Measurements from ENCODE around the gene IMMP1L.

IMMP1L gene

DNA sequence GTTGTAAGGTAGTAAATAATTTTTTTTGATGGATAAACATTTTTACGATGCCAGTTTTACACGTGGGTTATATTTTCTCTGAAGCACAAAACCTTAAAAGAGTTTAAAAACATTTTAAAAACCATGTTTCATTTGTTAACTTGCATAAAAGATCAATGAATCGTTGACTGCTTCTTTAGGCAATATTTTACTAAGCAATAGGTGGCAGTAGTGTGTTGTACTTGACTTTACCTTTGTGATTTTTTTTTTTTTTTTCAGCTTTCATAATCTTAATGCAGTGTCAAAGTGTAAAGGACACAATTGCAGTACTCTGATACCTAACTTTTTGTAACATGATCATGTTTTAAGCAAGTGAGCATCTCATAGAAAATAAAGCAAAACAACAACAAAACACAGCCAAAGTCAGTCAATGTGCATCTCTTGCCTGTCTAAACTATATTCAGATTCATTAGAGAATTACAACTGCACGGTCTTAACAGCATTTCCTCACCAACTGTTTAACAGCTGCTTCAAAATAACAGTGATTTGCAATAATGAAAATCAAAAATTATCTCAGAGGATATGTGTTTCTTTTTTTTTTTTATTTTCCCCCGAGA is 112.1 kb downstream of the IMMP1L start:
- DNase-seq (ENCODE audit: low read depth, low spot score), result peak; percentile 40

- DNase-seq (ENCODE audit: low read depth, low spot score), result peak; percentile 36
Measured at GRCh38 chr11:31387379-31387778, 122.0 kb downstream of the IMMP1L start.

- no peak for DNase-seq (ENCODE audit: low read depth, low spot score)
Measured at GRCh38 chr11:31383116-31383515, 126.3 kb downstream of the IMMP1L start.
